HepG2 (cell line): Measurements from ENCODE around the gene PPARA. TPM values are rescaled to one million over a fixed set of nuclear protein-coding genes. Genes with fewer than 3 reads are reported as not detected.

Experiments
- AGO2 ChIP-seq: fragments of 200-400 bp; formaldehyde crosslinking; optimal IDR thresholded peaks from 2 replicates; pipeline ENCODE3; 2017; ENCODE audit warnings: mild to moderate bottlenecking, low read depth, low read length, moderate library complexity
- AKNA ChIP-seq: sonication (generic); formaldehyde crosslinking; IDR thresholded peaks from 2 replicates; pipeline ENCODE4 v1.4.0; 2020; ENCODE audit warnings: missing genetic modification reagents, borderline replicate concordance
- BCL6 ChIP-seq: IDR thresholded peaks from 2 replicates; pipeline ENCODE4 v1.6.1; 2016; ENCODE audit warnings: missing genetic modification reagents, missing compliant biosample characterization
- MTA3 ChIP-seq: sonication (generic); formaldehyde crosslinking; IDR thresholded peaks from 2 replicates; pipeline ENCODE4 v1.4.0; 2020; ENCODE audit warnings: missing genetic modification reagents
- NFE2L1 ChIP-seq: sonication (generic); formaldehyde crosslinking; IDR thresholded peaks from 2 replicates; pipeline ENCODE4 v1.4.0; 2020; ENCODE audit warnings: missing genetic modification reagents, mild to moderate bottlenecking, borderline replicate concordance
- RBFOX2 ChIP-seq: fragments of 200-400 bp; formaldehyde crosslinking; IDR thresholded peaks from 2 replicates; pipeline ENCODE4 v1.6.1; 2017; ENCODE audit warnings: low read depth, mild to moderate bottlenecking, low read length
- SAP130 ChIP-seq: IDR thresholded peaks from 2 replicates; pipeline ENCODE4 v1.6.1; 2016; ENCODE audit warnings: low read depth
- TEAD2 ChIP-seq: sonication (generic); formaldehyde crosslinking; IDR thresholded peaks from 2 replicates; pipeline ENCODE4 v1.9.0; 2021; ENCODE audit warnings: missing genetic modification reagents
- TOE1 ChIP-seq: sonication (generic); formaldehyde crosslinking; IDR thresholded peaks from 2 replicates; pipeline ENCODE4 v1.4.0; 2020; ENCODE audit warnings: mild to moderate bottlenecking, missing genetic modification reagents
- XBP1 ChIP-seq: sonication (generic); formaldehyde crosslinking; IDR thresholded peaks from 2 replicates; pipeline ENCODE4 v1.5.0; 2020; ENCODE audit warnings: missing genetic modification reagents
- ZNF20 ChIP-seq: sonication (generic); formaldehyde crosslinking; IDR thresholded peaks from 2 replicates; pipeline ENCODE4 v1.4.0; 2020; ENCODE audit warnings: mild to moderate bottlenecking, moderate library complexity, missing genetic modification reagents
- ZNF232 ChIP-seq: sonication (generic); formaldehyde crosslinking; IDR thresholded peaks from 2 replicates; pipeline ENCODE4 v1.4.0; 2020; ENCODE audit warnings: missing genetic modification reagents, borderline replicate concordance
- ZNF414 ChIP-seq: sonication (generic); formaldehyde crosslinking; IDR thresholded peaks from 2 replicates; pipeline ENCODE4 v1.5.0; 2020; ENCODE audit warnings: missing genetic modification reagents
- ZNF484 ChIP-seq: sonication (generic); formaldehyde crosslinking; IDR thresholded peaks from 2 replicates; pipeline ENCODE4 v1.5.1; 2020; ENCODE audit warnings: mild to moderate bottlenecking, low read depth, missing genetic modification reagents, borderline replicate concordance
- ZNF619 ChIP-seq: sonication (generic); formaldehyde crosslinking; IDR thresholded peaks from 2 replicates; pipeline ENCODE4 v1.4.0; 2020; ENCODE audit warnings: mild to moderate bottlenecking, missing genetic modification reagents
- ZSCAN25 ChIP-seq: sonication (generic); formaldehyde crosslinking; IDR thresholded peaks from 2 replicates; pipeline ENCODE4 v1.8.0; 2022; ENCODE audit warnings: mild to moderate bottlenecking, missing genetic modification reagents
- polyA plus RNA-seq, 8 experiments: library from polyadenylated mRNA; depleted of rRNA in 3 of 8; stranded (reverse) in 7 of 8; unstranded in 1 of 8; fragments of >200 nt; fragmentation: Illumina TruSeq in 4 of 8; extraction: Trizol in 4 of 8; gene quantifications; 2 replicates each; pipeline versions ENCODE4 v1.2.1 to v1.2.3, GENCODE V29; 2011 to 2016; ENCODE audit warnings: low read depth in 4 of 8, missing spikeins in 1 of 8, mixed read lengths in 1 of 8; ENCODE audit not compliant: insufficient read depth in 1 of 8
- total RNA-seq, 5 experiments: library from RNA; depleted of rRNA; stranded (reverse); fragments of >200 nt; fragmentation: Illumina TruSeq; extraction: Trizol; gene quantifications; 2 replicates each; pipeline ENCODE4 v1.2.3, GENCODE V29; 2016; ENCODE audit warnings: low read depth in 1 of 5
- TF ChIP-seq, protein P1 (sequence below): sonication (generic); formaldehyde crosslinking; IDR thresholded peaks from 2 replicates; pipeline ENCODE4 v1.5.0; 2020; ENCODE audit warnings: mild to moderate bottlenecking, missing genetic modification reagents
- TF ChIP-seq, protein P2 (sequence below): sonication (generic); formaldehyde crosslinking; IDR thresholded peaks from 2 replicates; pipeline ENCODE4 v1.4.0; 2020; ENCODE audit warnings: missing genetic modification reagents

PPARA gene
- total and polyA plus RNA-seq, 2 of the 13 experiments (the other 11 are each of a cell fraction or from before 2014, with no cell fraction given) = 18.2 to 24.7 TPM

DNA sequence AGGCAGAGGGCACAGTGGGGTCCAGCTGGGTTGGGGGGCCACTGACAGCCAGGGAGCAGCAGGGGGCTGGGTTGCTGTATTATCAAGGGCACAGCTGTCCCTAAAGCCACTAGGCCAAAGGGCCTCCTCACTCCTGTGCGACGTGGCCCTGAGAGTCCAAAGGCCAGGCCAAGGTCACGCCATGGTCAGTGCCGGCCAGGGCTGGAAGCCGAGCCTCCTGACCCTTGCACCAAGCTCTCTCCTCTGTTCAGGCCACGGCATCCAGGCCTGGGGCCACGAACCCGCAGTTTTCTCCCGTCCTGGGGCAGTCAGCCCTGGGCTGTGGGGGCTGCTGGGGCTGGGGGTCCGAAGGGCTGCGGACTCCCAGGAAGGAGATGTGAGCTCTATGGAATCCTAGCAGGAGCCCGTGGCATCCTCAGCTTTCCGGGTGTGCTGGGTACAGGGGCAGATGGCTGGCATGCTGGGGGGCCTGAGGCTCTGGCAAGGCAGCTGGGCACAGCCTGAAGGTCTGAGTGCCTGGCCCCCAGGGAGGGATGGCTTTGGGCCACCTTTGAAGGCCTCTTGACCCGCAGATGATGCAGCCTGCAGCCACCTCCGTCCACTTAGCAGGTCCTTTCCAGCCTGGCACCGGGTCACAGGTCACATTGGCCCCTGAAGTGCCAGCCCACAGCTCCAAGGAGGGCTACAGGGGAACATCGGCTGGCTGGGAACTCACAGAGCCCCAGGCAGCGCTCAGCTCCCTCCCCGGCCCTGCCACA is 17.3 kb upstream of the PPARA start (continued):
- peak; percentile 39; the same call in 1 of the 2 replicates for TF ChIP-seq ZNF414 (CRISPR knock-in tag)
- TF ChIP-seq RBFOX2 = peak; percentile 63
- no peak for TF ChIP-seq AKNA (CRISPR knock-in tag)
- no peak for TF ChIP-seq TOE1 (CRISPR knock-in tag)
- TF ChIP-seq TEAD2 = no peak
- no peak for TF ChIP-seq NFE2L1 (CRISPR knock-in tag)
- no peak for TF ChIP-seq ZNF232 (CRISPR knock-in tag)
- TF ChIP-seq, protein P1, sequence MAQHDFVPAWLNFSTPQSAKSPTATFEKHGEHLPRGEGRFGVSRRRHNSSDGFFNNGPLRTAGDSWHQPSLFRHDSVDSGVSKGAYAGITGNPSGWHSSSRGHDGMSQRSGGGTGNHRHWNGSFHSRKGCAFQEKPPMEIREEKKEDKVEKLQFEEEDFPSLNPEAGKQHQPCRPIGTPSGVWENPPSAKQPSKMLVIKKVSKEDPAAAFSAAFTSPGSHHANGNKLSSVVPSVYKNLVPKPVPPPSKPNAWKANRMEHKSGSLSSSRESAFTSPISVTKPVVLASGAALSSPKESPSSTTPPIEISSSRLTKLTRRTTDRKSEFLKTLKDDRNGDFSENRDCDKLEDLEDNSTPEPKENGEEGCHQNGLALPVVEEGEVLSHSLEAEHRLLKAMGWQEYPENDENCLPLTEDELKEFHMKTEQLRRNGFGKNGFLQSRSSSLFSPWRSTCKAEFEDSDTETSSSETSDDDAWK (CRISPR knock-in tag) = no peak
- peak; percentile 83 for TF ChIP-seq SAP130 (CRISPR knock-in tag)
- no peak for TF ChIP-seq AGO2
- TF ChIP-seq BCL6 = peak; percentile 84
- TF ChIP-seq ZNF20 (CRISPR knock-in tag) = no peak
- 0 out of 2 replicates have a peak, but pooled peaks have one; percentile 57 for TF ChIP-seq ZSCAN25 (CRISPR knock-in tag)
- TF ChIP-seq MTA3 (CRISPR knock-in tag) = no peak
- no peak for TF ChIP-seq ZNF619 (CRISPR knock-in tag)
- TF ChIP-seq XBP1 (CRISPR knock-in tag) = peak; percentile 80; the same call in 1 of the 2 replicates
- TF ChIP-seq ZNF484 (CRISPR knock-in tag) = 0 out of 2 replicates have a peak, but pooled peaks have one; percentile 13
- TF ChIP-seq, protein P2, sequence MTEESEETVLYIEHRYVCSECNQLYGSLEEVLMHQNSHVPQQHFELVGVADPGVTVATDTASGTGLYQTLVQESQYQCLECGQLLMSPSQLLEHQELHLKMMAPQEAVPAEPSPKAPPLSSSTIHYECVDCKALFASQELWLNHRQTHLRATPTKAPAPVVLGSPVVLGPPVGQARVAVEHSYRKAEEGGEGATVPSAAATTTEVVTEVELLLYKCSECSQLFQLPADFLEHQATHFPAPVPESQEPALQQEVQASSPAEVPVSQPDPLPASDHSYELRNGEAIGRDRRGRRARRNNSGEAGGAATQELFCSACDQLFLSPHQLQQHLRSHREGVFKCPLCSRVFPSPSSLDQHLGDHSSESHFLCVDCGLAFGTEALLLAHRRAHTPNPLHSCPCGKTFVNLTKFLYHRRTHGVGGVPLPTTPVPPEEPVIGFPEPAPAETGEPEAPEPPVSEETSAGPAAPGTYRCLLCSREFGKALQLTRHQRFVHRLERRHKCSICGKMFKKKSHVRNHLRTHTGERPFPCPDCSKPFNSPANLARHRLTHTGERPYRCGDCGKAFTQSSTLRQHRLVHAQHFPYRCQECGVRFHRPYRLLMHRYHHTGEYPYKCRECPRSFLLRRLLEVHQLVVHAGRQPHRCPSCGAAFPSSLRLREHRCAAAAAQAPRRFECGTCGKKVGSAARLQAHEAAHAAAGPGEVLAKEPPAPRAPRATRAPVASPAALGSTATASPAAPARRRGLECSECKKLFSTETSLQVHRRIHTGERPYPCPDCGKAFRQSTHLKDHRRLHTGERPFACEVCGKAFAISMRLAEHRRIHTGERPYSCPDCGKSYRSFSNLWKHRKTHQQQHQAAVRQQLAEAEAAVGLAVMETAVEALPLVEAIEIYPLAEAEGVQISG (CRISPR knock-in tag) = peak; percentile 72
